CD4-positive, alpha-beta T cell treated with Interleukin-10 for 1 hour (primary cell): ENCODE data around the gene TSHZ2.

Source experiments
- DNase-seq: peaks from one replicate; pipeline ENCODE4 v3.0.0-alpha.2; 2020

The TSHZ2 gene

DNA sequence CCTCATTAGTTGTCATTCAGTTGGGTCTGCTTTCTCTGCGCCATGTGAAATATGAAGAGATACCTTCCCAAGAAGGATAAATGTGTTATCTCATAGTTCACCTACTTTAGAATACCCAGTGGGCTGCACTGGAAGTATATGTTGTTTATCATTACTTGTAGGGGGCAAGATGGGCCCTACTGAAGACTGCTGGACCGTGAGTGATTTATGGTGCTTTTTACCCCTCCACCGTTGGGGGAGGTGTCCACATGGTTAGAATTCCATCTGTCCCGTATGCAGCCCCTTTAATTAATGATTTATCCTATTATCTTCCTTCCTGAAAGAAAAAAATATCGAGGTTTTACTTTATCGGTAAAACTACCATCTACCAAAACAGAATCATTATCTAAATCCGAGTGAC is 97.0 kb downstream of the TSHZ2 start:
- no peak for DNase-seq

- no peak for DNase-seq
Measured at GRCh38 chr20:53070224-53070623, 98.1 kb downstream of the TSHZ2 start.

DNA sequence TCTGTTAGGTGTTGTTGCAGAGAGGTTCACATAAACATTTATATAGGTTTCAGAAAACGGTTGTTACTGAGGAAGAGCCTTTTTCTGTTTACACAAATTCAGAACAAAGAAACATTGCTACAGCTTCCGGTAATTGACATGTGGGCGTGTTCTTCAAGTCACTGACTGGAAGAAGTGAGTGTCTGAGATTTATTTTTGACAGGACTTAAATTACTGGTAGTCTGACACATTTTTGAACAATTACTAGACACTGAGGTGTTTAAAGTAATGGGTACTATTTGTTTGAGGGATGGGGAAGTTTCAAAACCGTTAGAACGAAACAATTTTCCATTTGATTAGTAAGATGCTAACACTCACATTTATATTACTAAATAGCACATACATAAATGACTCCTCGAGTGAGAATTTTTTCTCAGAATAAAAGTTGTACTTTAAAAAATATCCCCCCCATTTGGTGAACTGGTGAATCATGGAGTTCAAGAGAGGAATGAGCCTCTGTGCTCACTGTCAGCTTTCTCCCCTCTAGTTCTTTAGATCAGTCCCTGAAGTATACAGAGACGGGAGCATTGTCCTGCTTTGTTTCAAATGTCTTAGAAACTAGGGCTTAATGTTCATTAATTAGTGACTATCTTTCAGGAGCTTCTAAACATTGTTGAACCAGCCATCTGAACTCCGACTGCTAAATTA is 98.7 kb downstream of the TSHZ2 start:
- DNase-seq: peak; percentile 59

DNA sequence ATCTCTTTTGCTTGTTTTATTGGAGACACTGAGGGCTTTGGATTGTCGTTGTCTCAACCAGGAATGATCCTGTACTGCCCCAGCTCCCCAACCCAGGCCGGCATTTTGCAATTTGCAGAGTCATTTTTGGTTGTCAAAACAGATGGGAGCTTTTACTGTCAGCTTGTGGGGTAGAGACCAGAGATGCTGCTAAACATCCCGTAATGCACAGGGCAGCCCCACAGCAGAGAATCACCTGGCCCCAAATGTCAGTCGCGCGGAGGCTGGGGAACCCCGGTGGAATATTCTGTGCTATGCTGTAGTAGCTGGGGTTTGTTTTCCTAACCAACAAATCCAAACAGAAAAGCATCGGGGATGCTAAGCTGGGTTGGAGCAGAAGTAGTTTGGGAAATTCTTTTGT is 99.7 kb downstream of the TSHZ2 start:
- peak; percentile 37 for DNase-seq

- no peak for DNase-seq
Measured at GRCh38 chr20:53072923-53073579, 100.9 kb downstream of the TSHZ2 start.

- no peak for DNase-seq
Measured at GRCh38 chr20:53073636-53074415, 101.7 kb downstream of the TSHZ2 start.

DNA sequence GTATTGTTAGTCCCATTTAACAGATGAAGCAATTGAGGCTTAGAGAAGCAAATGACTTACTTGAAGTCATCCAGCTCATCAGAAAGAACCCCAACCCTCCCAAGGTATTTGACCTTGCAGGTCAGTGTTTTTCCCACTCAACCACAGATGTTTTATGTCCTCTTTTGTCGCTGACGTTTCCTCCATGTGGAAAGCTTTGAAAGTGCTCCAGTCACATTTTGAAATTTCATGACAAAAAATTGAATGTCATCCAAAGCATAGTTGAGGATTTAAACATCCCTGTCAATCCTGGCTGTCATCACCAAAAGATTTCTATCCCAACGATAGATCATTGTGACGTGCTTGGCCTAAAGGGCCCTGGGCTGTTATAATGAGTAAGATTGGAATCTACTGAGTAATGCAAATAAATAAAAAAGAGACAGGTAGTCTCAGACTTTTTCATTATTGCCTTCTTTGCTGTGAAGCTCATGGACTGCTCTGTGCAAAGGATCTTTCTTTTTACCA is 102.7 kb downstream of the TSHZ2 start:
- DNase-seq: no peak

DNA sequence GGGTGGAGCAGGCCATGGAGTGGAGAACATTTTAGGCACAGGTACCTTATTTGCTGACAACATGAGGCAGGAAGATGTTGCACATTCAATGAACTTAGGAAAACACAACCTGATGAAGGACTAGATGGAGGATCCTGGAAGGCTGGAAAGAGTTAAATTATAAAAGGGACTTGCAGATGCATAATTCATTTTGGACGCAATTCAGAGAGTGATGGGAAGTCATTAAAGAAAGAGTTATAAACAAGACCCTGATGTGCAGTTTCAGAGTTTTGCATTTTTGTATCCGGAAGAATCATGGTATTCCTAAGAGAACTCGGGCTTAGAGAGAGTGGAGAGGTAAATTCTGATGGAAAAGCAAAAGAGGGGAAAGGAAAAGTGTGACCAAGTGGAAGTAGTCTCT is 104.5 kb downstream of the TSHZ2 start:
- no peak for DNase-seq

- DNase-seq: no peak
Measured at GRCh38 chr20:53077373-53078205, 105.4 kb downstream of the TSHZ2 start.

GRCh38 chr20:53078761-53079160 is 106.6 kb downstream of the TSHZ2 start:
- DNase-seq: no peak

DNA sequence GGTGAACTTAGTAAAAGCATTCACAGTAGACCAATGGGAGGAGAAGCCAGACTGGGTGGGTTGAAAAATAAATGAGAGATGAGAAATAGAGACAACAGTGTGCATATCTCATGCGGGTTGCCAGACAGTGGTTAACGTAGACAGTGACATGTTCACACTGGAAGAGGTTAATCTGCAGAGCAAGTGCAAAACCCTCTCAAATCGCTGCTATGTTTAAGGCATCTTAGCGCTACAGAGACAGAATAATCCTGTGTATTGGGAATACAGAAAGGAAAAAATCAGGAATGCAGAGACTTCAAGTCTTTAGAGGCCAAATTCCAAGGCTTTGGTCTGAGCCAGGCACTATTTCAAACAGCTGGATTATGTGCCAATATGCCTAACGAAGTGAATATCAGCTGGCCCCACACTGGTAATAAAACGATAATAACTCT is 107.1 kb downstream of the TSHZ2 start:
- no peak for DNase-seq

- no peak for DNase-seq
Measured at GRCh38 chr20:53079828-53080686, 107.9 kb downstream of the TSHZ2 start.

DNA sequence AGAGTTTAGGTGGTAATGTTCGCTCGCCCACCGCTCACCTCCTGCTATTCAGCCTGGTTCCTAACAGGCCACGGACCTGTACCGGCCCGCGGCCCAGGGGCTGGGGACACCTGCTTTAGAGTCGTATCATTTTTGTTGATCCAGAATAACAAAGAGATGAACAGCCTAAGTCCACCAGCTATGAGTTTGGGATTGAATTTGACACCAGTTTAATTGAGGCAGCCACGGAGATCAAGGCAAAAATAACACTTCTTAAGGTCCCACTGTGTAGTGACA is 108.5 kb downstream of the TSHZ2 start:
- no peak for DNase-seq

- peak; percentile 27 for DNase-seq
Measured at GRCh38 chr20:53080969-53081871, 109.1 kb downstream of the TSHZ2 start.

- no peak for DNase-seq
Measured at GRCh38 chr20:53081916-53082863, 110.0 kb downstream of the TSHZ2 start.

DNA sequence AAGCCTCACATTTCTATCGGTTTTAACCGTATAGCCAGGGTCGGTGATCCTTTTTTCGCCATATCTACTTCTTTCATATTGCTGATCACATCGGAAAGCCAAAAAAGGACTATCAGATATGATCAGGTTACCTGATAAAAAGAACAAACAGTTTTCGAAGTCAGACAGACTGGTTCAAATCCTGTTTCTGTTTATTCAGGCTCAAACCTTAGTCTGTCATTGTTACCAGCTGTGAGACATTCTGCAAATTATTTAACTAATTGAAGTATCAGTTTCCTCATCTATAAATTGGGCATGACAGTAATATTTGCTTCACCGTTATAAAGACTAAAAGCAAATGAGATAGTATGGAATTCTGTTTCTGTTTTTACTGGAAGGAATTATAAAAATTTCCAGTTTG is 111.3 kb downstream of the TSHZ2 start:
- no peak for DNase-seq

DNA sequence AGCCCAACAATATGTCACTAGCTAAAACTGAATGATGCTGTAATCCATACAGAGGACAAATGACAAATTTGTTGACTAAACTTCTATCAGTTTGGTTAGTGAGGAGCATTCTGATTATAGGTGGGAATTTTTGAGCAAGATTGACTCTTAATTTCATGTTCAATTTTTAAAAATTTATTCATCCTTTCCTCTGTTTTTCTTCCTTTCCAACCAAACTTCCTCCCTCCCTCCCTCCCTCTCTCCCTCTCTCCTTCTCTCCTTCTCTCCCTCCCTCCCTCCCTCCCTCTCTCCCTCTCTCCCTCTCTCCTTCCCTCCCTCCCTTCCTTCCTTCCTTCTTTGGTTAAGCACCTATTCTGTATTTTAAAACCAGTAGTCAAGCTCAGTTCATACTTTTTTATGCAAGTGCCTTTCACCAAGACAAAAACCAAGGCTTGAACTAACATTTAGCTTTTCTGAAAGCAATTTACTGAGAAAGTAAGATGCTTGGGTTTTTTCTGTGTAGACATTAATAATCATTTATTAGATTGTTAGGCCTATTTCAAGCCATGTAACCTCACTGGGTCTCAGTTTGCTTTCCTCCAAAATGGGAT is 112.3 kb downstream of the TSHZ2 start:
- no peak for DNase-seq

DNA sequence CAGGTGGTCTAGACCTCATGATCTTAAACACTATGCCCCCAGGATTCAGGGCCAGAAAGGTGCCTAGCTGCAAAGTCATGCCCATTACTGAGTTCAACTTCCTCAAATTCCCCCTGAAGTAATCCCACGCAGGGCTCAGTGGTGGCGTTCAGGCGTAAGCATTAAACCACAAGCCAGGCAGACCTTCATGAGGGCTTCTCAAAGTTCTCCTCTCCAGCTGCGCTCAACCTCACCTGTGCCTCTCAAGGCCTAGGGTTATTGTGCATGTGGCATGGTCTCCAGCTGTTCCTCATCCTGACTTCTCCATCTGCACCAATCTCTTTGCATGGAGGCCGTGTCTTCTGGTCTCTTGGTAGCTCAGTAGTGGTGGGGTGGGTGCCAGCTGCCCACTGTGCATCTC is 113.6 kb downstream of the TSHZ2 start:
- DNase-seq: no peak

GRCh38 chr20:53087037-53087777 is 115.0 kb downstream of the TSHZ2 start:
- no peak for DNase-seq
